ENCODE measurements around the gene ADCY1. TPM values are rescaled to one million over a fixed set of nuclear protein-coding genes. Genes with fewer than 3 reads are reported as not detected.

Gene ADCY1
- total and polyA plus RNA-seq, 4 donors = 21.8 to 79.2 (median 72.3) TPM

DNA sequence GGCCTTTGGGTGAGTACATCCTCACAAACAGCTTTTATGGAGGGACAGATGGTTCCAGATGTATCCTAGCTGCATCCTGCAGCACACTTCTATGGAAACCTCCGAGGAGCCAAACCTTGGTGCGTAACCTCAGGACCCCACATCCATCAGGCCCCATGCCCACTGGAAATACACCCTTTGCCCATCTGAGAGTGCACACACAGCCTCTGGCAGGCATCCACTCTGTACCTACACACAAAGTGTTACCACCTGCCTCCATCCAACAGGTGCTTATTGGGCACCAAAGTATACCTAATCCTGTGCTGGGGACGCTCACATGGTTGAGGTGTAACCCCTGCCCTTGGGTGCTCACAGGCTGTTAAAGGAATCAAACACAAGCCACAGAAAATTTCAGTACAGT is 117.9 kb downstream of the ADCY1 start:
- DNase-seq (ENCODE audit: low read depth in 4 of 6, low spot score in 6 of 6) = no peak
- Histone ChIP-seq H3K27ac (ENCODE audit: low read depth, low read length) (no peak overlapping the region), H3K4me1 (ENCODE audit: control insufficient read depth, insufficient read depth, low read length) (no peaks in the 10 kb centered on the region), H3K36me3 (ENCODE audit: control insufficient read depth, insufficient read depth, low read length) (peaks cover 34% of the 10 kb centered on the region), H3K27me3 (ENCODE audit: control insufficient read depth, insufficient read depth, low read length) (no peaks in the 10 kb centered on the region), H3K4me3 (ENCODE audit: low read depth, low read length) (no peak overlapping the region), H3K9me3 (ENCODE audit: control insufficient read depth, insufficient read depth, low read length) (no peaks in the 10 kb centered on the region)
- WGBS (ENCODE audit: insufficient coverage) = 100% methylated on average over 2 of the region's 3 CpGs

GRCh38 chr7:45695249-45695995 is 121.3 kb downstream of the ADCY1 start:
- DNase-seq (ENCODE audit: low read depth in 4 of 6, low spot score in 6 of 6) = no peak
- H3K27ac ChIP-seq (ENCODE audit: low read depth, low read length) = no peak overlapping the region
- no peaks in the 10 kb centered on the region for H3K27me3 ChIP-seq (ENCODE audit: control insufficient read depth, insufficient read depth, low read length)
- H3K9me3 ChIP-seq (ENCODE audit: control insufficient read depth, insufficient read depth, low read length) = no peaks in the 10 kb centered on the region
- peaks cover 16% of the 10 kb centered on the region for H3K36me3 ChIP-seq (ENCODE audit: control insufficient read depth, insufficient read depth, low read length)
- no peak overlapping the region for H3K4me3 ChIP-seq (ENCODE audit: low read depth, low read length)
- no peaks in the 10 kb centered on the region for H3K4me1 ChIP-seq (ENCODE audit: control insufficient read depth, insufficient read depth, low read length)
- WGBS (ENCODE audit: insufficient coverage) = 91% methylated on average over 4 of the region's 5 CpGs

DNA sequence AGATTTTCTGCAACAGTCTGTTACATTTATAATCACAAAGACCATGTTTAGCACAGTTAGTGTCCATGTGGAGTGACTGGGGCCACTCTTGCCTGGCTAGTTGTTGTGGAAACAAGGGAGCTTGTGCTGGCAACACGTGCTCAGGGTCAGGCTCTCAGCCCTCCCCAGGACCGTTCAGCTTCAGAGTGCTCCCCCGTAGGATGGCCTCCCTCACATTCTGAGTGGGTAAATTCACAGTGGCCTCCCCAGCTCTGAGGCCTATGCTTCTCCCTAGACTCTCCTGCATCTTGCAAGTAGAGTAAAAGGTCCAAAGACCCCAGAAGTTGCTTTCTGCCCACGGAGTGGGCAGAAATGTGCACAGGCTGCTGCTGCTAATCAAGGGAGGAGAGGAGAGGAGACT is 122.3 kb downstream of the ADCY1 start:
- Histone ChIP-seq H3K4me3 (ENCODE audit: low read depth, low read length) (no peak overlapping the region), H3K9me3 (ENCODE audit: control insufficient read depth, insufficient read depth, low read length) (no peaks in the 10 kb centered on the region), H3K27me3 (ENCODE audit: control insufficient read depth, insufficient read depth, low read length) (no peaks in the 10 kb centered on the region), H3K4me1 (ENCODE audit: control insufficient read depth, insufficient read depth, low read length) (no peaks in the 10 kb centered on the region), H3K36me3 (ENCODE audit: control insufficient read depth, insufficient read depth, low read length) (peaks cover 12% of the 10 kb centered on the region), H3K27ac (ENCODE audit: low read depth, low read length) (no peak overlapping the region)
- no peak for DNase-seq (ENCODE audit: low read depth in 4 of 6, low spot score in 6 of 6)
- WGBS (ENCODE audit: insufficient coverage) = 89% methylated on average over 4 of the region's 4 CpGs

DNA sequence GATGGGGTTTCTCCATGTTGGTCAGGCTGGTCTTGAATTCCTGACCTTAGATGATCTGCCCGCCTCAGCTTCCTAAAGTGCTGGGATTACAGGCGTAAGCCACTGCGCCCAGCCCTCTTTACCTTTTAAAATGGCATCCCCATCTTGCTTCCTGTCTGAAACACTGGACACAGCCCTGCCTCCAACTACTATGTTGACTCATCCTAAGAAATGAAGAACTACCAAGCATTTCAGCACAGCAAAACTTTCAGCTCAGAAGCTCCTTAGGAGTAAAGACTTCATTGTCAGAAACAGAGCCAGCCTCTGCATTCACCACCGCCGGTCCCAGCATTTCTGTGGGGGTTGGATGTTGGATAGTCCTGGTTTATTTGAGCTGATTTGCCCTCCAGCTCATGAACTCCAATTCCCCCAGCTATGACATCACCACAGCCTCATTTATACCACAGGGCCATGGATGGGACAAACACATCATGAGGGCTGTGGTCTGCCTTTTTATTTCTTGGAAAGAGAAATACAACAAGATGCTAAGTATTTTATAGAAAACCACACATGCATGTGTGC is 123.5 kb downstream of the ADCY1 start:
- 90% methylated on average over 2 of the region's 5 CpGs for WGBS (ENCODE audit: insufficient coverage)
- no peaks in the 10 kb centered on the region for H3K4me1 ChIP-seq (ENCODE audit: control insufficient read depth, insufficient read depth, low read length)
- no peaks in the 10 kb centered on the region for H3K27me3 ChIP-seq (ENCODE audit: control insufficient read depth, insufficient read depth, low read length)
- H3K4me3 ChIP-seq (ENCODE audit: low read depth, low read length) = no peak overlapping the region
- H3K9me3 ChIP-seq (ENCODE audit: control insufficient read depth, insufficient read depth, low read length) = no peaks in the 10 kb centered on the region
- no peak for DNase-seq (ENCODE audit: low read depth in 4 of 6, low spot score in 6 of 6)
- no peak overlapping the region for H3K27ac ChIP-seq (ENCODE audit: low read depth, low read length)
- H3K36me3 ChIP-seq (ENCODE audit: control insufficient read depth, insufficient read depth, low read length) = peaks cover 11% of the 10 kb centered on the region

DNA sequence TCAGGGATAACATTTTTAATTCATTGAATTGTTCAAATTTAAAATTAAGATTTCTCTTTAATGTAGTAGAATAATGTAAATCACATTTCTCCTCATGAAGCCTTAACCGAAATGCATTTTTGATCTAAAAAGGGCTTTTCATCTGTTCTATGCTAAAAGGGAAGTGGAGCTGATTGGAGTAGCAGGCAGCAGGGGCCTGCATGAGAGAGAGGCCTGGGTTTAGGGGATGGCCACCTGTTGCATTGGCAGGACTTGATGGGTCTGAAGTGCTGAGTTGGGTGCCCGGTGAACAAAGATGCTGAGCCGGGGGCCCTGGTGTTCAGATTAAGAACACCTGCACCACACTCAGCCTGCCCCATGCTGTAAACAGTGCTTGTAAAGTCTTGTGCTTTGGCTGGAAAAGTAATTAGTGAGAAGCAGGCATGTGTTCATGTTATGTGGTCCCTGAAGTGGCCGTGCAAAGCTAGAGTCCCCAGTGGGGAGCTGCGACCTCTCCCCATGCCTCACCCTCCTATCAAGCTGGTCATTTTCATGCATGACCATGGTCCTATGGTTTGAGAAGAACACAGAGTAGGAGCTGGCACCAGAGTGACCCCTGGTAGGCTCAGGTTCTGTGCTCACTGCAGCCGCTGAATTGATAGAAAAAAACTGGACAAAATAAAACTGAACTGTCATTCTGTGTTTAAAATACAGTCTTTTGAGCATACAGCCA is 124.3 kb downstream of the ADCY1 start:
- 85% methylated on average over 3 of the region's 6 CpGs for WGBS (ENCODE audit: insufficient coverage)
- Histone ChIP-seq H3K27ac (ENCODE audit: low read depth, low read length) (no peak overlapping the region), H3K36me3 (ENCODE audit: control insufficient read depth, insufficient read depth, low read length) (peaks cover 20% of the 10 kb centered on the region), H3K4me1 (ENCODE audit: control insufficient read depth, insufficient read depth, low read length) (no peaks in the 10 kb centered on the region), H3K9me3 (ENCODE audit: control insufficient read depth, insufficient read depth, low read length) (no peaks in the 10 kb centered on the region), H3K4me3 (ENCODE audit: low read depth, low read length) (no peak overlapping the region), H3K27me3 (ENCODE audit: control insufficient read depth, insufficient read depth, low read length) (no peaks in the 10 kb centered on the region)
- no peak for DNase-seq (ENCODE audit: low read depth in 4 of 6, low spot score in 6 of 6)

DNA sequence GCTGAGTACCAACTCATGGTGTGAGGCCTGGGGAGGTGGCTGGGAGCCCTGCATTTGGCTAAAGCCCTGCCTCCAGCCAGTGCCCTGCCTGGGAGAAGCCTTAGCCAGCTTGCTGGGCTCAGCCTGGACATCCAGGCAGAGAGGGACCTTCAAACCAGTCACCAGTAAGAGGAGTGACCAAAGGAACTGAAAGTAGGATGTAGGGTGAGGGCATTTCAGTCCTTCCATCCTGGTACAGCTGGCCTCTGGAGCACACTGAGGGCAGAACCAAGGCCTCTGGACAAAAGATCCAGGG is 124.8 kb downstream of the ADCY1 start:
- H3K27me3 ChIP-seq (ENCODE audit: control insufficient read depth, insufficient read depth, low read length) = no peaks in the 10 kb centered on the region
- DNase-seq (ENCODE audit: low read depth in 4 of 6, low spot score in 6 of 6) = no peak
- no peaks in the 10 kb centered on the region for H3K9me3 ChIP-seq (ENCODE audit: control insufficient read depth, insufficient read depth, low read length)
- H3K4me3 ChIP-seq (ENCODE audit: low read depth, low read length) = no peak overlapping the region
- H3K36me3 ChIP-seq (ENCODE audit: control insufficient read depth, insufficient read depth, low read length) = peaks cover 25% of the 10 kb centered on the region
- H3K27ac ChIP-seq (ENCODE audit: low read depth, low read length) = no peak overlapping the region
- no peaks in the 10 kb centered on the region for H3K4me1 ChIP-seq (ENCODE audit: control insufficient read depth, insufficient read depth, low read length)

DNA sequence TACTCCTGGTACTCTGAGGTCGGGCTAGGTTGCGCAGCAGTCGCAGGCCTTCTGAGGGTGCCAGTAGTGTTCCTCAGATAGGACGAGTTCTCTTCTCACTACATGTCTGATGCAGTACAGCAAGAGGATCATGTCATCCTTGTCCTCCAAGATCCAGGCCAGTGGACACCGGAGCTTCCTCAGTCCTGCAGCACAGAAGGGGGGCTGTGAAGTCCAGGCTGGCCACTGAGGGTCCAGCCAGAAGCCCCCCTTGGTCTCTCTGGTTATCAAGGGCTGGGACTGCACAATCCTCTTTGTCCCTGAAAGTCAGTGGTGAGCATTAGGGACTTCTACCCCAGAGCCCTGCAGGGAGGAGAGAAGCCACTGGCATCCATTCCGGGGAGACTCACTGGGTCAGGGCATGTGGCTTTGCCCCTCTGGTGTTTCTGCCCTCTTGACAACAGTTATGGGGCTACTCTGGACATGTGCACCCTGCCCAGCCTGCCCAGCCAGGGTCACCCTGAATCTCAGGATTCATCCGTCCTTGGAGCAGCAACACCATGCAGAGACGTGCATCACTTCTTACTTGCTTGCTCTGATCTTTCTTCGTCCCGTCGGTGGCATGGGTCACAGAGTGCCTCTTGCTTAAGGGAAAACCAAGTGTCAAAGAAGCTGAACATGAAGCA is 125.7 kb downstream of the ADCY1 start:
- Histone ChIP-seq H3K4me1 (ENCODE audit: control insufficient read depth, insufficient read depth, low read length) (no peaks in the 10 kb centered on the region), H3K27me3 (ENCODE audit: control insufficient read depth, insufficient read depth, low read length) (no peaks in the 10 kb centered on the region), H3K36me3 (ENCODE audit: control insufficient read depth, insufficient read depth, low read length) (peaks cover 32% of the 10 kb centered on the region), H3K9me3 (ENCODE audit: control insufficient read depth, insufficient read depth, low read length) (no peaks in the 10 kb centered on the region), H3K4me3 (ENCODE audit: low read depth, low read length) (no peak overlapping the region), H3K27ac (ENCODE audit: low read depth, low read length) (no peak overlapping the region)
- 91% methylated on average over 10 of the region's 11 CpGs for WGBS (ENCODE audit: insufficient coverage)
- no peak for DNase-seq (ENCODE audit: low read depth in 4 of 6, low spot score in 6 of 6)

- H3K27ac ChIP-seq (ENCODE audit: low read depth, low read length) = no peak overlapping the region
- no CpG with 5 or more reads among the region's 2 CpGs for WGBS (ENCODE audit: insufficient coverage)
Observed at GRCh38 chr7:45700556-45700955, 126.4 kb downstream of the ADCY1 start.

DNA sequence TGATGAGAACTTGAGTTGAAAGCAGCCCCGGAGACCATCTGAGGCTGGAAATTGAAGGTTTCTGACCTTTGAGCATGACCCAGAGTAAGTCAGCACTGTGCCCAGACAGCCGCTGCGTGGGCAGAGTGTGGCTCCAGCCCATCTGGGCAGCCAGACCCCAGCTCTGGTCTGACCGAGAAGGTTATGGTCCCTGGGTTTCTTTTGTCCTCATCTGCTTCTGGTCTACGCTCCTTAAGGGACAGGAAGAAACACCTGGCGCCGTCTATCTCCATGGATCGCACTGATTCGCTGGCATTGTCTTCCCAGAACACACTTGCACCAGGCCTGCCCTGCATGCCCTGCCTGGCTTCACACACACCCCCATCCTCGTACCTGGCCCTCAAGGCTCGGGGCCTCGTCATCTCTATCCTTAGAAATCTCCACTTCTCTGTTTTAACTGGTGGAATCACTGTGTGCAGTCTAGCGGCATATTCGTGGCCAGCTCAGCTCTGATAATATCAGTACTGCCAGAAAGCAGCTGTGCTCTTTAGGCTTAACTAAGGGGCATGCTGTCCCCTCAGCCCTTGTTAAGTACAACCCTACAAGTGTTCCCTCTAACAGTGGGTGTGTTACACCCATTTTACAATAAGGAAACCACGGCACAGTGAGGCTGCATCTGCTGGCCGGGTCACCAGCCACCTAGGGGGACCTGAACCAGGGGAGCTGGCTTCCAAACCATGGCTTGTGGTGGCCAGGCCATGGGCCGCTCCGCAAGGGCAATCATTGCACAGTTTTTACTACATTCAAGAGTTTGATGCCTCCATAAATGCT is 127.7 kb downstream of the ADCY1 start:
- H3K27ac ChIP-seq (ENCODE audit: low read depth, low read length) = no peak overlapping the region
- H3K27me3 ChIP-seq (ENCODE audit: control insufficient read depth, insufficient read depth, low read length) = no peaks in the 10 kb centered on the region
- DNase-seq (ENCODE audit: low read depth in 4 of 6, low spot score in 6 of 6) = no peak
- 85% methylated on average over 16 of the region's 18 CpGs for WGBS (ENCODE audit: insufficient coverage)
- H3K36me3 ChIP-seq (ENCODE audit: control insufficient read depth, insufficient read depth, low read length) = peaks cover 32% of the 10 kb centered on the region
- H3K4me1 ChIP-seq (ENCODE audit: control insufficient read depth, insufficient read depth, low read length) = no peaks in the 10 kb centered on the region
- no peaks in the 10 kb centered on the region for H3K9me3 ChIP-seq (ENCODE audit: control insufficient read depth, insufficient read depth, low read length)
- no peak overlapping the region for H3K4me3 ChIP-seq (ENCODE audit: low read depth, low read length)

More at GRCh38 chr7:45700556-45700955, 126.4 kb downstream of the ADCY1 start:
- no peak overlapping the region for H3K4me3 ChIP-seq (ENCODE audit: low read depth, low read length)
- H3K27me3 ChIP-seq (ENCODE audit: control insufficient read depth, insufficient read depth, low read length) = no peaks in the 10 kb centered on the region
- H3K36me3 ChIP-seq (ENCODE audit: control insufficient read depth, insufficient read depth, low read length) = peaks cover 32% of the 10 kb centered on the region
- H3K9me3 ChIP-seq (ENCODE audit: control insufficient read depth, insufficient read depth, low read length) = no peaks in the 10 kb centered on the region
- no peaks in the 10 kb centered on the region for H3K4me1 ChIP-seq (ENCODE audit: control insufficient read depth, insufficient read depth, low read length)
- DNase-seq (ENCODE audit: low read depth in 4 of 6, low spot score in 6 of 6) = no peak

All from spinal cord (tissue), 10 donors.